Activated CD4-positive, alpha-beta T cell treated with anti-CD3 and anti-CD28 coated beads, Interleukin-10, Interleukin-2, amounts not matched to agents 100 ng/mL and 50 ng/mL, durations not matched to agents 16 hours and 8 hours (primary cell): ENCODE measurements around the gene ABCA4.
A peak's percentile ranks its signal among the peaks of the same experiment; 100 is the strongest.
"Not testable (repeated sequence)": the region's sequence is repeated elsewhere in the genome, so short reads cannot be mapped to it uniquely, and the experiment has no call there.

Source experiments
- DNase-seq: peaks from one replicate; pipeline ENCODE4 v3.0.0-alpha.2; 2020

Gene ABCA4

GRCh38 chr1:93969371-93969770 lies 151.6 kb downstream of the ABCA4 start:
- DNase-seq: no peak

- no peak for DNase-seq
These were observed 153.6 kb downstream of the ABCA4 start for GRCh38 chr1:93967306-93967705.

GRCh38 chr1:93965888-93966287 lies 155.1 kb downstream of the ABCA4 start:
- DNase-seq: no peak

GRCh38 chr1:93965256-93965655 lies 155.7 kb downstream of the ABCA4 start:
- no peak for DNase-seq

GRCh38 chr1:93964777-93965200 lies 156.2 kb downstream of the ABCA4 start:
- peak; percentile 2 for DNase-seq

- no peak for DNase-seq
These were observed 156.7 kb downstream of the ABCA4 start for GRCh38 chr1:93964096-93964776.

GRCh38 chr1:93963585-93963984 lies 157.4 kb downstream of the ABCA4 start:
- DNase-seq: no peak

- no peak for DNase-seq
These were observed 159.0 kb downstream of the ABCA4 start for GRCh38 chr1:93961906-93962305.

GRCh38 chr1:93961443-93961842 lies 159.5 kb downstream of the ABCA4 start:
- no peak for DNase-seq

- DNase-seq: no peak
These were observed 160.3 kb downstream of the ABCA4 start for GRCh38 chr1:93960641-93961147.

GRCh38 chr1:93959413-93959812 lies 161.5 kb downstream of the ABCA4 start:
- no peak for DNase-seq

- DNase-seq: no peak
These were observed 162.2 kb downstream of the ABCA4 start for GRCh38 chr1:93958726-93959100.

GRCh38 chr1:93958032-93958725 lies 162.8 kb downstream of the ABCA4 start:
- DNase-seq: no peak

GRCh38 chr1:93955765-93956164 lies 165.2 kb downstream of the ABCA4 start:
- no peak for DNase-seq

GRCh38 chr1:93947002-93947686 lies 173.8 kb downstream of the ABCA4 start:
- DNase-seq: not testable (repeated sequence)
